ENCODE data around the gene CIAO2A. TPM values are rescaled to one million over a fixed set of nuclear protein-coding genes. Genes with fewer than 3 reads are reported as not detected.

CIAO2A gene
- total RNA-seq, 1 experiment from 2014 or later = 74.4 TPM

DNA sequence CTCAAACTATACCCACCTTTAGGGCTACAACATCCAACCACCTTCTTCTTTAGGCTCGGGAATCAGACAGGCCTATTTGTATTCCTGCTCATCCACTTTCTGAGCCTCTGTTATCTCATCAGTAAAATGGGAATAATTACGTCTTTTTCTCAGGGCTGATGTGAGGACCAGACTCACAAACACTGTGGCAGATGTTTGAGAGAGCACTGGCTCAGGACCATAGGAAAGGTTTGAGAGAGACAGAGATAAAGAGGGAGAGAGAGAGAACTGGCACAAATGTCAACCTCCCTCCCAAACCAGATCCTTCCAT is 42.6 kb downstream of the CIAO2A start:
- Histone ChIP-seq H3K14ac (ENCODE audit: insufficient read depth, low read length) (no peak overlapping the region), H3T11ph (ENCODE audit: low read length) (no peak overlapping the region), H2BK120ac (ENCODE audit: low read depth, low read length, poor library complexity, severe bottlenecking) (no peak overlapping the region), H2BK15ac (ENCODE audit: low read depth, low read length) (no peak overlapping the region), H2BK5ac (ENCODE audit: insufficient read length, low read length) (no peak overlapping the region), H3K9me3 (ENCODE audit: control insufficient read depth, low read depth, low read length) (no peaks in the 10 kb centered on the region), H2AK5ac (ENCODE audit: insufficient read length, low read length) (no peak overlapping the region), H3K79me2 (ENCODE audit: insufficient read depth, low read length) (no peaks in the 10 kb centered on the region), H3K4me1 (ENCODE audit: insufficient read depth, low read length) (no peaks in the 10 kb centered on the region), H2BK20ac (ENCODE audit: low read depth, low read length, poor library complexity, severe bottlenecking) (no peak overlapping the region), H2AFZ (ENCODE audit: low read length) (no peak overlapping the region), H4K20me1 (ENCODE audit: control insufficient read depth, insufficient read depth, insufficient read length) (no peaks in the 10 kb centered on the region), H3K4me2 (ENCODE audit: insufficient read depth, insufficient read length, low read length) (no peak overlapping the region), H3K27me3 (ENCODE audit: insufficient read depth, low read length) (peaks cover 3% of the 10 kb centered on the region; the same call in 1 of the 2 replicates), H3K23ac (ENCODE audit: insufficient read length, low read depth, low read length) (no peak overlapping the region), H3K79me1 (ENCODE audit: insufficient read depth, low read depth, low read length, poor library complexity, severe bottlenecking) (no peaks in the 10 kb centered on the region), H3K23me2 (ENCODE audit: insufficient read length, low read depth, low read length, poor library complexity, severe bottlenecking) (peaks cover 5% of the 10 kb centered on the region), H3K56ac (ENCODE audit: insufficient read length, low read depth, low read length) (no peak overlapping the region), H3K27ac (ENCODE audit: insufficient read length, low read depth, low read length) (no peak overlapping the region), H4K8ac (replicated peaks; ENCODE audit: insufficient read length, low read depth, low read length) (no peak overlapping the region), H3K9ac (ENCODE audit: extremely low read depth, insufficient read length, low read length) (no peak overlapping the region), H4K5ac (ENCODE audit: insufficient read length, low read depth, low read length) (no peak overlapping the region), H3K18ac (ENCODE audit: insufficient read length, low read depth, low read length) (no peak overlapping the region), H2BK12ac (ENCODE audit: insufficient read length, low read depth, low read length) (no peak overlapping the region), H3K4ac (ENCODE audit: low read depth, low read length) (no peak overlapping the region), H4K91ac (ENCODE audit: insufficient read length, low read depth, low read length) (no peak overlapping the region)
- no peak overlapping the region for H3K4me3 Mint-ChIP-seq
- TF ChIP-seq, protein P1, sequence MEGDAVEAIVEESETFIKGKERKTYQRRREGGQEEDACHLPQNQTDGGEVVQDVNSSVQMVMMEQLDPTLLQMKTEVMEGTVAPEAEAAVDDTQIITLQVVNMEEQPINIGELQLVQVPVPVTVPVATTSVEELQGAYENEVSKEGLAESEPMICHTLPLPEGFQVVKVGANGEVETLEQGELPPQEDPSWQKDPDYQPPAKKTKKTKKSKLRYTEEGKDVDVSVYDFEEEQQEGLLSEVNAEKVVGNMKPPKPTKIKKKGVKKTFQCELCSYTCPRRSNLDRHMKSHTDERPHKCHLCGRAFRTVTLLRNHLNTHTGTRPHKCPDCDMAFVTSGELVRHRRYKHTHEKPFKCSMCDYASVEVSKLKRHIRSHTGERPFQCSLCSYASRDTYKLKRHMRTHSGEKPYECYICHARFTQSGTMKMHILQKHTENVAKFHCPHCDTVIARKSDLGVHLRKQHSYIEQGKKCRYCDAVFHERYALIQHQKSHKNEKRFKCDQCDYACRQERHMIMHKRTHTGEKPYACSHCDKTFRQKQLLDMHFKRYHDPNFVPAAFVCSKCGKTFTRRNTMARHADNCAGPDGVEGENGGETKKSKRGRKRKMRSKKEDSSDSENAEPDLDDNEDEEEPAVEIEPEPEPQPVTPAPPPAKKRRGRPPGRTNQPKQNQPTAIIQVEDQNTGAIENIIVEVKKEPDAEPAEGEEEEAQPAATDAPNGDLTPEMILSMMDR (conservative IDR thresholded peaks at IDR 0.05) = no peak
- no CpG with 5 or more reads among the region's 2 CpGs for WGBS (ENCODE audit: extremely low coverage, insufficient read length, low lambda C conversion rate)
- H3K27ac Mint-ChIP-seq = no peak overlapping the region
- DNase-seq = no peak
- peaks cover 26% of the 10 kb centered on the region for H3K27me3 Mint-ChIP-seq (ENCODE audit: low read depth)
- no peaks in the 10 kb centered on the region for H3K9me3 Mint-ChIP-seq
- peaks cover 6 to 11% of the 10 kb centered on the region in 2 experiments for H3K4me1 Mint-ChIP-seq
- no peaks in the 10 kb centered on the region for H3K36me3 Mint-ChIP-seq (ENCODE audit: insufficient read depth in 1 of 3, low read depth in 3 of 3)

All from H9 (cell line).